ENCODE measurements around the gene FOXA3.

GRCh38 chr19:45899253-45899652 is 35.1 kb downstream of the FOXA3 start:
- TF ChIP-seq CTCF (IDR thresholded peaks at IDR 0.05) (no peak), POLR2AphosphoS5 (IDR thresholded peaks at IDR 0.05) (no peak), POLR2A (IDR thresholded peaks at IDR 0.05) (no peak), EP300 (IDR thresholded peaks at IDR 0.05; ENCODE audit: low read depth) (no peak)
